Fibroblast of lung (primary cell): Measurements from ENCODE around the gene CARD8. TPM values are rescaled to one million over a fixed set of nuclear protein-coding genes. Genes with fewer than 3 reads are reported as not detected.

Source experiments
- DNase-seq, 2 donors: peaks; one replicate each; pipeline versions ENCODE4 v3.0.0 to v3.0.0-alpha.2; 2010; ENCODE audit warnings: low read depth in 2 of 2
- H2AFZ ChIP-seq: 2 replicates; pipeline ENCODE4 v1.5.1; 2012; ENCODE audit warnings: low read length, control low read depth, inconsistent platforms
- H3K27ac ChIP-seq: 2 replicates; pipeline ENCODE4 v1.5.1; 2011; ENCODE audit warnings: low read length, control low read depth; ENCODE audit not compliant: insufficient read depth
- H3K27me3 ChIP-seq: 2 replicates; pipeline ENCODE4 v1.5.1; 2011; ENCODE audit warnings: mild to moderate bottlenecking, low read length; ENCODE audit not compliant: control insufficient read depth, insufficient read depth
- H3K36me3 ChIP-seq: 2 replicates; pipeline ENCODE4 v1.5.1; 2011; ENCODE audit warnings: low read length; ENCODE audit not compliant: control insufficient read depth, insufficient read depth
- H3K4me1 ChIP-seq: 2 replicates; pipeline ENCODE4 v1.5.1; 2011; ENCODE audit warnings: low read length; ENCODE audit not compliant: control insufficient read depth, insufficient read depth; ENCODE audit errors: extremely low read depth
- H3K4me2 ChIP-seq: 2 replicates; pipeline ENCODE4 v1.5.1; 2011; ENCODE audit warnings: low read length, control low read depth; ENCODE audit not compliant: insufficient read depth; ENCODE audit errors: extremely low read depth
- H3K4me3 ChIP-seq, 4 experiments: fragments of 200-600 bp in 1 of 4; sonication (generic) in 1 of 4; replicated peaks in 1 of 4; 2 replicates each; pipeline ENCODE4 v1.5.1; 2011 to 2016; ENCODE audit warnings: low read length in 4 of 4, low read depth in 3 of 4, mild to moderate bottlenecking in 3 of 4, control low read depth in 2 of 4, inconsistent platforms in 1 of 4, mixed read lengths in 1 of 4; ENCODE audit not compliant: insufficient read depth in 1 of 4; ENCODE audit errors: control extremely low read depth in 1 of 4
- H3K79me2 ChIP-seq: 2 replicates; pipeline ENCODE4 v1.5.1; 2012; ENCODE audit warnings: mild to moderate bottlenecking, low read length, inconsistent platforms; ENCODE audit not compliant: control insufficient read depth, insufficient read depth
- H3K9ac ChIP-seq: 2 replicates; pipeline ENCODE4 v1.5.1; 2011; ENCODE audit warnings: mild to moderate bottlenecking, low read length, control low read depth; ENCODE audit not compliant: insufficient read depth
- H3K9me3 ChIP-seq: 2 replicates; pipeline ENCODE4 v1.5.1; 2012; ENCODE audit warnings: low read depth, low read length; ENCODE audit not compliant: control insufficient read depth, insufficient read depth
- H4K20me1 ChIP-seq: 2 replicates; pipeline ENCODE4 v1.5.1; 2011; ENCODE audit warnings: low read length; ENCODE audit not compliant: control insufficient read depth, insufficient read depth; ENCODE audit errors: extremely low read depth
- EZH2 ChIP-seq: IDR thresholded peaks from 2 replicates; pipeline ENCODE4 v1.5.1; 2012; ENCODE audit warnings: low read length, control low read depth, mild to moderate bottlenecking; ENCODE audit errors: missing control alignments
- polyA plus RNA-seq, 2 donors: library from polyadenylated mRNA; depleted of rRNA in 1 of 2; stranded (reverse) in 1 of 2; unstranded in 1 of 2; fragments of >200 nt; gene quantifications; 2 replicates each; pipeline ENCODE4 v1.2.1, GENCODE V29; 2011 to 2012; ENCODE audit warnings: missing spikeins in 1 of 2
- total RNA-seq: library from RNA; depleted of rRNA; stranded (reverse); fragments of >200 nt; gene quantifications from 2 replicates; pipeline ENCODE4 v1.2.1, GENCODE V29; 2014
- TF ChIP-seq, protein P1 (sequence below), 2 donors: IDR thresholded peaks in 1 of 2; conservative IDR thresholded peaks in 1 of 2; 1 replicate in 1 of 2; 2 replicates in 1 of 2; pipeline ENCODE4 v1.5.1; 2011 to 2012; ENCODE audit warnings: low read length in 2 of 2, control low read depth in 1 of 2, inconsistent platforms in 1 of 2, low read depth in 1 of 2, mild to moderate bottlenecking in 1 of 2

The CARD8 gene
- total and polyA plus RNA-seq, 2 donors (not counting 1 experiment from before 2014, with no cell fraction given), result 16.4 to 24.1 TPM

DNA sequence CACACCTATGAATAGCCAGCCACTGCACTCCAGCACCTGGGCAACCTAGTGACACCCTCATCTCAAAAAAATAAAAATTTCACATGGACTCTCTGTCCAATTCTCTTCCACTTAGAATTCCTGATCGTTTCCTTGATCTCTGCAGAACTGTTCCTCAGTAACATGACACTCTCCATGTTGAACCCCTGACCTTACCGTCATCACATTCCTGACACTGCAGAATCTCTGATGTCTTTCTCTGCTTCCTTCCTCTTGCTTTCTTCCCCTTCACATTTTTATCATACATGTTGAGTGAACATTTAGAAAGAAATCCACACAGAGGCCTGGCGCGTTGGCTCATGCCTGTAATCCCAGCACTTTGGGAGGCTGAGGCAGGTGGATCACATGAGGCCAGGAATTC lies 29.2 kb upstream of the CARD8 start:
- H3K4me2 ChIP-seq, result no peak overlapping the region
- H3K27ac ChIP-seq, result no peak overlapping the region
- H2AFZ ChIP-seq, result no peak overlapping the region

DNA sequence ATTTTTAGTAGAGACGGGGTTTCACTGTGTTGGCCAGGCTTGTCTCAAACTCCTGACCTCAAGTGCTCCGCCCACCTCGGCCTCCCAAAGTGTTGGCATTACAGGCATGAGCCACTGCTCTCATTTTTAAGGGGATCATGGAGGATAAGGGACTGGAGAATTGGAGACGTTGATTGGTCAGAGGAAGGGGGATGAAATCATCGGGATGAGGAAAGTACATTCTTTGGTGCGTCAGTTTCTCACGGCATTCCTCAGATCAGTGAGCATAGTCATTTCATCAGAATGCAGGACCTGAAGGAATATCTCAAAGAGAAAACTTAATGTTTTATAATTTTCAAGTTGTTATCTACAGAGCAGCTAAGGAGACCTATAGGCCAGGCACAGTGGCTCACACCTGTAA lies 28.2 kb upstream of the CARD8 start:
- no peak overlapping the region for H3K9ac ChIP-seq
- TF ChIP-seq EZH2, result no peak
- TF ChIP-seq, protein P1, sequence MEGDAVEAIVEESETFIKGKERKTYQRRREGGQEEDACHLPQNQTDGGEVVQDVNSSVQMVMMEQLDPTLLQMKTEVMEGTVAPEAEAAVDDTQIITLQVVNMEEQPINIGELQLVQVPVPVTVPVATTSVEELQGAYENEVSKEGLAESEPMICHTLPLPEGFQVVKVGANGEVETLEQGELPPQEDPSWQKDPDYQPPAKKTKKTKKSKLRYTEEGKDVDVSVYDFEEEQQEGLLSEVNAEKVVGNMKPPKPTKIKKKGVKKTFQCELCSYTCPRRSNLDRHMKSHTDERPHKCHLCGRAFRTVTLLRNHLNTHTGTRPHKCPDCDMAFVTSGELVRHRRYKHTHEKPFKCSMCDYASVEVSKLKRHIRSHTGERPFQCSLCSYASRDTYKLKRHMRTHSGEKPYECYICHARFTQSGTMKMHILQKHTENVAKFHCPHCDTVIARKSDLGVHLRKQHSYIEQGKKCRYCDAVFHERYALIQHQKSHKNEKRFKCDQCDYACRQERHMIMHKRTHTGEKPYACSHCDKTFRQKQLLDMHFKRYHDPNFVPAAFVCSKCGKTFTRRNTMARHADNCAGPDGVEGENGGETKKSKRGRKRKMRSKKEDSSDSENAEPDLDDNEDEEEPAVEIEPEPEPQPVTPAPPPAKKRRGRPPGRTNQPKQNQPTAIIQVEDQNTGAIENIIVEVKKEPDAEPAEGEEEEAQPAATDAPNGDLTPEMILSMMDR (conservative IDR thresholded peaks at IDR 0.05 in 1 of 2, IDR thresholded peaks at IDR 0.05 in 1 of 2; ENCODE audit: low read depth in 1 of 2, low read length in 2 of 2), result no peak
- peak; percentile 75 to 95 for DNase-seq
- no peak overlapping the region for H3K4me2 ChIP-seq
- no peaks in the 10 kb centered on the region for H4K20me1 ChIP-seq
- no peaks in the 10 kb centered on the region for H3K4me1 ChIP-seq
- no peak overlapping the region for H3K27ac ChIP-seq
- H2AFZ ChIP-seq, result no peak overlapping the region
- H3K9me3 ChIP-seq, result no peaks in the 10 kb centered on the region
- no peaks in the 10 kb centered on the region for H3K27me3 ChIP-seq
- H3K79me2 ChIP-seq, result no peaks in the 10 kb centered on the region
- no peak overlapping the region for H3K4me3 ChIP-seq
- H3K36me3 ChIP-seq, result no peaks in the 10 kb centered on the region

More for the DNA sequence above, 29.2 kb upstream of the CARD8 start:
- DNase-seq, result peak; percentile 41 to 43
- Histone ChIP-seq H3K4me3 (no peak overlapping the region), H3K27me3 (no peaks in the 10 kb centered on the region), H3K4me1 (no peaks in the 10 kb centered on the region), H3K36me3 (no peaks in the 10 kb centered on the region), H3K79me2 (no peaks in the 10 kb centered on the region), H3K9me3 (no peaks in the 10 kb centered on the region), H3K9ac (no peak overlapping the region), H4K20me1 (no peaks in the 10 kb centered on the region)
- TF ChIP-seq EZH2, result no peak
- TF ChIP-seq, protein P1 (conservative IDR thresholded peaks at IDR 0.05 in 1 of 2, IDR thresholded peaks at IDR 0.05 in 1 of 2; ENCODE audit: low read depth in 1 of 2, low read length in 2 of 2), result no peak

DNA sequence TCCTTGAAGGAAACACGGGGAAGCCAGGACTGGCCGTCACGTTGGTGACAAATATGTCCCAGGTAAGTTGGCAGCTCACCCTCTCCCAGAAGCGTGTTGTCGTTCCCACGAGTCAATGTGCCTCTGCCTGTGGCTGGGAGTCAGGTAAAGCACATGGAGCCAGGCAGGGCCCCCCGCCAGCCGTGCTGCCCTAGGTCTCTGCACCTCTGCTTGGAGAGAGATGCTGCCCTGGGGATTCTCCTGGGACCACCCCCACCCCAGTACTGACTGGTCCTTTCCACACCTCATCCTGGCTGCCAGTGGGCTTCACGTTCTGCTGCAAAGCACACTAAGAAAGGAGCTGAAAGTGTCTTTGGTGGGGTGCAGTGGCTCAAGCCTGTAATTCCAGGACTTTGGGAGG lies 24.0 kb upstream of the CARD8 start:
- no peak for TF ChIP-seq EZH2
- TF ChIP-seq, protein P1 (conservative IDR thresholded peaks at IDR 0.05 in 1 of 2, IDR thresholded peaks at IDR 0.05 in 1 of 2; ENCODE audit: low read depth in 1 of 2, low read length in 2 of 2), result no peak
- Histone ChIP-seq H3K4me1 (no peaks in the 10 kb centered on the region), H3K27ac (no peak overlapping the region), H3K79me2 (no peaks in the 10 kb centered on the region), H3K4me3 (no peak overlapping the region), H3K4me2 (no peak overlapping the region), H3K9ac (no peak overlapping the region), H3K9me3 (no peaks in the 10 kb centered on the region), H3K27me3 (no peaks in the 10 kb centered on the region), H2AFZ (no peak overlapping the region), H4K20me1 (no peaks in the 10 kb centered on the region), H3K36me3 (no peaks in the 10 kb centered on the region)
- DNase-seq, result no peak
